ENCODE data around the gene DCPS. TPM values are rescaled to one million over a fixed set of nuclear protein-coding genes. Genes with fewer than 3 reads are reported as not detected.
"Not testable (repeated sequence)": the region's sequence is repeated elsewhere in the genome, so short reads cannot be mapped to it uniquely, and the experiment has no call there.

The DCPS gene
- polyA plus RNA-seq, 6 donors from 2014 or later: 28.4 to 49.1 (median 39.5) TPM

- Mint-ChIP-seq H3K9me3 (no peaks in the 10 kb centered on the region), H3K27ac (no peak overlapping the region), H3K4me1 (peaks cover 0 to 3% (median 0%) of the 10 kb centered on the region in 3 donors), H3K27me3 (no peaks in the 10 kb centered on the region), H3K4me3 (no peak overlapping the region), H3K36me3 (no peaks in the 10 kb centered on the region)
- DNase-seq: no peak
- no peak for ATAC-seq (ENCODE audit: low read depth in 2 of 2)
Observed at GRCh38 chr11:126383339-126384335, 79.8 kb downstream of the DCPS start.

- H3K27ac Mint-ChIP-seq: no peak overlapping the region
- no peak for ATAC-seq (ENCODE audit: low read depth in 2 of 2)
- H3K36me3 Mint-ChIP-seq: no peaks in the 10 kb centered on the region
- no peaks in the 10 kb centered on the region for H3K9me3 Mint-ChIP-seq
- no peak for DNase-seq
- H3K27me3 Mint-ChIP-seq: no peaks in the 10 kb centered on the region
- H3K4me1 Mint-ChIP-seq: peaks cover 0 to 3% (median 0%) of the 10 kb centered on the region in 3 donors
- H3K4me3 Mint-ChIP-seq: no peak overlapping the region
Observed at GRCh38 chr11:126384449-126385070, 80.7 kb downstream of the DCPS start.

DNA sequence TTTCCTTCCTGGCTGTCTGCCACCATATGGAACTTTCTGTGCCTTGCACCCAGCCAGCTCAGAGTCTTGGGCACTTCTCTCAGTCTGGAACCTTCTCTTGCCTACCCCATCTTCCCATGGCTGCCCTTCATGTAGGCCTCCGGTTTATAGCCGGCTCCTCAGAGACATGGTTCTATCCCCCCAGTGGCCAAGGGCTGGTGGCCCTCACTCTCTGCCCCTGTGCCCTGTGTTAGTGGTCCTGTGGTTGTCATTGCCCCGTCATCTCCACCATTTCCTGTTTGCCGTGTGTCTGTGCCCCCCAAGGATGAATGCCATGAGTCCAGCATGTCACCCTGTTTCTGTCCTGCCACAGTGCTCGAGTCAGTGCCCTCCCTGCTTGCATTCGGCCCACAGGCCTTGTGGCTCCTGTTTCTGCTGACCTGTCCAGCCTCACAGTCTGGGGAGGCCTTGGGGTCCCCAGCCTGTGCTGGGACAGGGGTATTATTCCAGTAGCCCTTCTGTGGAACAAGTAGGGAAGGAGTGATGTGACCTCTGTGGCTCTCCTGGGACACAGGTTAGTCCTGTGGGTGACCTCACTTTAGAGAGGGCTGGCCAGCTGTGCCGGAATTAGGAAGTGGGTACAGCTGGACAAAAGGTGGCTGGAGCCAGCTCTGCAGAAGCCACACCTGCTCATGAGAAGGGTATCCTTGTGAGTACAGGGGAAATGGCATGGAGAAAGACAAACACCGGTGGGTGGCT is 82.3 kb downstream of the DCPS start:
- peaks cover 0 to 3% (median 0%) of the 10 kb centered on the region in 3 donors for H3K4me1 Mint-ChIP-seq
- DNase-seq: no peak
- H3K27me3 Mint-ChIP-seq: no peaks in the 10 kb centered on the region
- no peak overlapping the region for H3K27ac Mint-ChIP-seq
- no peaks in the 10 kb centered on the region for H3K36me3 Mint-ChIP-seq
- H3K9me3 Mint-ChIP-seq: no peaks in the 10 kb centered on the region
- no peak for ATAC-seq (ENCODE audit: low read depth in 2 of 2)
- no peak overlapping the region for H3K4me3 Mint-ChIP-seq

GRCh38 chr11:126386729-126387071 is 82.8 kb downstream of the DCPS start:
- ATAC-seq (ENCODE audit: low read depth in 2 of 2); H3K9me3 Mint-ChIP-seq; H3K27me3 Mint-ChIP-seq; H3K36me3 Mint-ChIP-seq; H3K27ac Mint-ChIP-seq; H3K4me3 Mint-ChIP-seq; DNase-seq; H3K4me1 Mint-ChIP-seq: not testable (repeated sequence)

DNA sequence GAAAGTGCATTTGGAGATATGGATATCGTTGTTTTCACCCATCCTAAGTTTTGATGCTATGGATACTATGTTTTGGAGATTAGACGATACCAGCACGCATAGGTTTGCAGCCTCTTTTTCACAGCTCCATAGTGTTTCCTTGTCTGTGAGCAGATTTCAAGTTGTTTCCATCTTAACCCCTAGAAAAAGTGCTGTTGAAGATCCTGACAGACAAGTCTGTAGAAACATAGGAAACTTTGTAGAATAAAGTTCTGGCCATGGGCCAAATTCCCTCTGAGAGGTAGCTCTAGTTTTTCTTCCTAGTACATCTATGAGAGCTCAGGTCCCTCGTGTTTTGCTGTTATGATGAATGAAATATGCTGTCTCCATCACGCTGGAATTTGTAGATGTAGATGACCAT is 84.0 kb downstream of the DCPS start:
- Mint-ChIP-seq H3K36me3 (no peaks in the 10 kb centered on the region), H3K4me3 (no peak overlapping the region), H3K27me3 (peaks cover 0 to 7% (median 0%) of the 10 kb centered on the region in 3 donors), H3K9me3 (no peaks in the 10 kb centered on the region), H3K27ac (no peak overlapping the region), H3K4me1 (peaks cover 5 to 7% (median 6%) of the 10 kb centered on the region in 3 donors)
- DNase-seq (no peak), ATAC-seq (ENCODE audit: low read depth in 2 of 2) (no peak)

GRCh38 chr11:126390272-126390867 is 86.5 kb downstream of the DCPS start:
- ATAC-seq (ENCODE audit: low read depth in 2 of 2): no peak
- H3K4me3 Mint-ChIP-seq: no peak overlapping the region
- H3K4me1 Mint-ChIP-seq: peaks cover 5 to 7% (median 6%) of the 10 kb centered on the region in 3 donors

GRCh38 chr11:126391286-126391954 is 87.6 kb downstream of the DCPS start:
- H3K27ac Mint-ChIP-seq: peak overlapping the region in 2 of 6 donors; percentile 19 to 37
- no peaks in the 10 kb centered on the region for H3K36me3 Mint-ChIP-seq
- no peak overlapping the region for H3K4me3 Mint-ChIP-seq
- H3K27me3 Mint-ChIP-seq: peaks cover 0 to 14% (median 0%) of the 10 kb centered on the region in 3 donors
- no peaks in the 10 kb centered on the region for H3K9me3 Mint-ChIP-seq
- DNase-seq (no peak), ATAC-seq (ENCODE audit: low read depth in 2 of 2) (no peak)
- peaks cover 3 to 7% (median 5%) of the 10 kb centered on the region in 3 donors for H3K4me1 Mint-ChIP-seq

More at GRCh38 chr11:126390272-126390867, 86.5 kb downstream of the DCPS start:
- no peak overlapping the region for H3K27ac Mint-ChIP-seq
- no peaks in the 10 kb centered on the region for H3K9me3 Mint-ChIP-seq
- DNase-seq: no peak
- H3K36me3 Mint-ChIP-seq: no peaks in the 10 kb centered on the region
- peaks cover 0 to 14% (median 0%) of the 10 kb centered on the region in 3 donors for H3K27me3 Mint-ChIP-seq

DNA sequence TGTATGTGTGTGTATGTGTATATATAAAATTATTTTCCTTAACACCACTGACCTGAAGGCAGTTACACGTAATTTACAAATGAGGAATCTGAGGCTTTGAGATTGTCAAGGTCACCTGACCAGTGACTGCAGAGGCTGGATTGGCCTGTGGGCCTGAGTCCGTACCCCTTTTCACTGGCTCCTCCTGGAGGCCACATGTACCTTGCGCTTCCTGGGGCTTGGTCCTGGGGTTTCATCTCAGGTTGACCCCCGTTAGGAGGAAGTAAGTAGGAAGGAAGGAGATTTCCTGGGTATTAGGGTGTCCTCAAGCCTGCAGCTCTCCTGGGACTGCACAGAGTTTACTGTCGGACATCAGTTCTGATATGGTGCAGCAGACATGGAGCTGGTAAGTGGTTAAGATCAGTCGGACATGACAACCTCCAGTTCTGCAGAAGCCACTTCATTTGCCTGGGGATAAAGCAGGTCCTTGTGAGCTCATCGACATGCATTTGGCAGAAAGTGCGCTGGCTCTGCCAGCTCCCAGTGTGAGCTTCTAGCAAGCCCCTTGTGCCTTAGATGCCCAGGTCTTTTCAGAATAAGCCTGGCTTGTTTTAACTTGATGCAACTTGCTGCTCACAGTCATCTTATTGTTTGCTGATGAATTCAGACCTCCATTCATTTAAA is 88.2 kb downstream of the DCPS start:
- no peak overlapping the region for H3K4me3 Mint-ChIP-seq
- DNase-seq (no peak), ATAC-seq (ENCODE audit: low read depth in 2 of 2) (no peak)
- H3K27ac Mint-ChIP-seq: peak overlapping the region in 1 of 6 donors; percentile 16
- H3K27me3 Mint-ChIP-seq: peaks cover 0 to 14% (median 0%) of the 10 kb centered on the region in 3 donors
- no peaks in the 10 kb centered on the region for H3K9me3 Mint-ChIP-seq
- H3K36me3 Mint-ChIP-seq: no peaks in the 10 kb centered on the region
- H3K4me1 Mint-ChIP-seq: peaks cover 3 to 7% (median 5%) of the 10 kb centered on the region in 3 donors

- no peak for DNase-seq
- Mint-ChIP-seq H3K27me3 (peaks cover 0 to 14% (median 0%) of the 10 kb centered on the region in 3 donors), H3K9me3 (no peaks in the 10 kb centered on the region), H3K4me1 (peaks cover 3 to 7% (median 5%) of the 10 kb centered on the region in 3 donors), H3K36me3 (no peaks in the 10 kb centered on the region), H3K4me3 (no peak overlapping the region), H3K27ac (no peak overlapping the region)
- ATAC-seq (ENCODE audit: low read depth in 2 of 2): no peak
Observed at GRCh38 chr11:126392633-126393013, 88.8 kb downstream of the DCPS start.

GRCh38 chr11:126393143-126393542 is 89.3 kb downstream of the DCPS start:
- peak overlapping the region in 1 of 6 donors; percentile 67 for H3K27ac Mint-ChIP-seq
- H3K36me3 Mint-ChIP-seq: no peaks in the 10 kb centered on the region
- ATAC-seq (ENCODE audit: low read depth in 2 of 2): no peak
- peaks cover 3 to 7% (median 5%) of the 10 kb centered on the region in 3 donors for H3K4me1 Mint-ChIP-seq
- no peak overlapping the region for H3K4me3 Mint-ChIP-seq
- H3K27me3 Mint-ChIP-seq: peaks cover 0 to 14% (median 0%) of the 10 kb centered on the region in 3 donors
- H3K9me3 Mint-ChIP-seq: no peaks in the 10 kb centered on the region
- no peak for DNase-seq

- Mint-ChIP-seq H3K27ac (no peak overlapping the region), H3K4me1 (peaks cover 3 to 7% (median 5%) of the 10 kb centered on the region in 3 donors), H3K27me3 (peaks cover 0 to 14% (median 0%) of the 10 kb centered on the region in 3 donors), H3K36me3 (no peaks in the 10 kb centered on the region), H3K9me3 (no peaks in the 10 kb centered on the region), H3K4me3 (no peak overlapping the region)
- DNase-seq (no peak), ATAC-seq (ENCODE audit: low read depth in 2 of 2) (no peak)
Observed at GRCh38 chr11:126394036-126394435, 90.2 kb downstream of the DCPS start.

DNA sequence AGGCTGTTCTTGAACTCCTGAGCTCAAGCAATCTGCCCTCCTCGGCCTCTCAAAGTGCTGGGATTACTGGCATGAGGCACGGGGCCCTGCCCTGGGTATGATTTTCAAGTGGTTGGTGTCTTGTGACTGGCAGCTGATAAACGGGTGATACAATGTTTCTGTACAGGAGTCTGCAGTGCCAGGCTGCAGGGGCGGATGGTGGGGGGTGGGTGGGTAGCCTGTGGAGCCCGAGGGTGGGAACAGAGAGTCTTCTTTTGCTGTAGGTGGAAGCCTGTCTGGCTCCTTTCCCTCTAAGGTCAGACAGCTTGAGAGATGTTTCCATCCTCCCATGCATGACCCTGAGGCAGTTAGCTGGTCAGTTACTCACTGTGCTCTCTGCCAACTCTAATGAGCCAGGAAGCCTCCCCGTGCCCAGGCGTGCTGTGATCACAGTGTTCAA is 90.8 kb downstream of the DCPS start:
- not testable (repeated sequence) for H3K4me1 Mint-ChIP-seq; DNase-seq; H3K36me3 Mint-ChIP-seq; H3K4me3 Mint-ChIP-seq; H3K9me3 Mint-ChIP-seq; ATAC-seq (ENCODE audit: low read depth in 2 of 2)
- peaks cover 0 to 14% (median 0%) of the 10 kb centered on the region in 3 donors for H3K27me3 Mint-ChIP-seq
- peak overlapping the region in 1 of 6 donors; percentile 79 for H3K27ac Mint-ChIP-seq
